Osteoblast (primary cell): ENCODE measurements around the gene TOM1L2. TPM values are rescaled to one million over a fixed set of nuclear protein-coding genes. Genes with fewer than 3 reads are reported as not detected.

ENCODE experiments used
- DNase-seq: peaks from one replicate; pipeline ENCODE4 v3.0.0; 2011; ENCODE audit warnings: low spot score, mixed read lengths; ENCODE audit not compliant: insufficient read length; ENCODE audit errors: missing footprints
- H2AFZ ChIP-seq: 2 replicates; pipeline ENCODE4 v1.6.0; 2011; ENCODE audit warnings: mild to moderate bottlenecking, low read length
- H3K27ac ChIP-seq: 2 replicates; pipeline ENCODE4 v1.5.1; 2011; ENCODE audit warnings: mild to moderate bottlenecking, low read depth, low read length, moderate library complexity
- H3K27me3 ChIP-seq: 2 replicates; pipeline ENCODE4 v1.6.0; 2012; ENCODE audit warnings: mild to moderate bottlenecking, control low read depth, inconsistent platforms, low read length, moderate library complexity; ENCODE audit not compliant: insufficient read depth
- H3K36me3 ChIP-seq: 2 replicates; pipeline ENCODE4 v1.5.1; 2011; ENCODE audit warnings: mild to moderate bottlenecking, low read length, control low read depth, moderate library complexity; ENCODE audit not compliant: insufficient read depth
- H3K4me1 ChIP-seq: 2 replicates; pipeline ENCODE4 v1.5.1; 2011; ENCODE audit warnings: mild to moderate bottlenecking, low read length, control low read depth, moderate library complexity; ENCODE audit not compliant: insufficient read depth
- H3K4me2 ChIP-seq: 2 replicates; pipeline ENCODE4 v1.6.0; 2011; ENCODE audit warnings: mild to moderate bottlenecking, low read length; ENCODE audit not compliant: insufficient read depth
- H3K4me3 ChIP-seq: fragments of 200-600 bp; sonication (generic); 3 replicates; pipeline ENCODE4 v1.5.1; 2012; ENCODE audit warnings: mild to moderate bottlenecking, low read length, inconsistent platforms; ENCODE audit not compliant: insufficient read depth
- H3K79me2 ChIP-seq: 2 replicates; pipeline ENCODE4 v1.6.0; 2012; ENCODE audit warnings: mild to moderate bottlenecking, low read length, control low read depth, inconsistent platforms; ENCODE audit not compliant: insufficient read depth
- H3K9me3 ChIP-seq: 2 replicates; pipeline ENCODE4 v1.5.1; 2011; ENCODE audit warnings: low read depth, low read length, control low read depth
- H4K20me1 ChIP-seq: 2 replicates; pipeline ENCODE4 v1.6.0; 2012; ENCODE audit warnings: mild to moderate bottlenecking, low read length, control low read depth; ENCODE audit not compliant: insufficient read depth
- CTCF ChIP-seq: IDR thresholded peaks from 2 replicates; pipeline ENCODE4 v1.5.1; 2011; ENCODE audit warnings: mild to moderate bottlenecking, low read depth, low read length, moderate library complexity; ENCODE audit errors: extremely low read depth
- small RNA-seq: library from RNA; depleted of rRNA; stranded (forward); fragments of <200 nt; gene quantifications from one replicate; pipeline ENCODE3, GENCODE V24; 2012
- total RNA-seq: library from RNA; depleted of rRNA; stranded (reverse); fragments of >200 nt; gene quantifications from 2 replicates; pipeline ENCODE4 v1.2.3, GENCODE V29; 2012

TOM1L2 gene
- total RNA-seq, 1 donor = 38.7 TPM

GRCh38 chr17:17795296-17795695 is 176.9 kb downstream of the TOM1L2 start:
- TF ChIP-seq CTCF = no peak
- H3K36me3 ChIP-seq = peaks cover 8% of the 10 kb centered on the region
- no peak for DNase-seq

GRCh38 chr17:17794382-17794781 is 177.8 kb downstream of the TOM1L2 start:
- Histone ChIP-seq H4K20me1 (peaks cover 53% of the 10 kb centered on the region), H3K9me3 (no peaks in the 10 kb centered on the region), H3K36me3 (peaks cover 8% of the 10 kb centered on the region), H3K4me3 (no peak overlapping the region), H3K27me3 (no peaks in the 10 kb centered on the region), H3K4me1 (no peaks in the 10 kb centered on the region), H3K27ac (no peak overlapping the region), H3K79me2 (peaks cover 14% of the 10 kb centered on the region), H3K4me2 (no peak overlapping the region), H2AFZ (no peak overlapping the region)
- TF ChIP-seq CTCF = no peak
- DNase-seq = no peak

More at GRCh38 chr17:17795296-17795695, 176.9 kb downstream of the TOM1L2 start:
- H3K4me1 ChIP-seq = no peaks in the 10 kb centered on the region
- peaks cover 50% of the 10 kb centered on the region for H4K20me1 ChIP-seq
- H3K79me2 ChIP-seq = peaks cover 14% of the 10 kb centered on the region
- no peaks in the 10 kb centered on the region for H3K9me3 ChIP-seq
- no peak overlapping the region for H3K27ac ChIP-seq
- no peak overlapping the region for H3K4me3 ChIP-seq
- H3K27me3 ChIP-seq = no peaks in the 10 kb centered on the region
- no peak overlapping the region for H3K4me2 ChIP-seq
- no peak overlapping the region for H2AFZ ChIP-seq

Small RNA genes lying within 50 kb of the gene (small RNA-seq; reads per million reads assigned to genes)
- gene MIR33B (34.7 reads per million, percentile 95 among the genes with 10 or more reads in this experiment), gene MIR6777 (not detected)

Other genes starting within 250 kb of the TOM1L2 start
- 115 and 133 TPM in 2 replicates for gene SREBF1, start 135.4 kb downstream of the TOM1L2 start, total RNA-seq
- 1.8 and 2.9 TPM in 2 replicates for gene DRC3, start 462 bp upstream of the TOM1L2 start, total RNA-seq
- 19.2 and 20.3 TPM in 2 replicates for gene ATPAF2, start 66.8 kb upstream of the TOM1L2 start, total RNA-seq
- gene GID4, start 67.0 kb upstream of the TOM1L2 start, total RNA-seq = 13.0 and 13.3 TPM in 2 replicates
- gene DRG2, start 115.5 kb upstream of the TOM1L2 start, total RNA-seq = 33.0 and 40.2 TPM in 2 replicates
- 1.1 and 1.2 TPM in 2 replicates for gene MYO15A, start 136.4 kb upstream of the TOM1L2 start, total RNA-seq
- gene ALKBH5, start 211.4 kb upstream of the TOM1L2 start, total RNA-seq = 103 and 125 TPM in 2 replicates